Sigmoid colon (tissue), 7 donors: ENCODE measurements around the gene PNKD. TPM values are rescaled to one million over a fixed set of nuclear protein-coding genes. Genes with fewer than 3 reads are reported as not detected.

Experiments used
- DNase-seq: peaks from one replicate; pipeline ENCODE4 v3.0.0-alpha.2; 2019
- H3K27ac ChIP-seq, 4 donors: fragments of 200-600 bp; sonication (generic); one replicate each; pipeline ENCODE4 v1.5.1; 2016 to 2019; ENCODE audit warnings: mild to moderate bottlenecking in 1 of 4
- H3K27me3 ChIP-seq, 3 donors: fragments of 200-600 bp; sonication (generic); one replicate each; pipeline ENCODE4 v1.5.1; 2019; ENCODE audit warnings: mild to moderate bottlenecking in 1 of 3
- H3K36me3 ChIP-seq, 4 donors: fragments of 200-600 bp; sonication (generic); one replicate each; pipeline ENCODE4 v1.5.1; 2016 to 2019
- H3K4me1 ChIP-seq, 4 donors: fragments of 200-600 bp; sonication (generic); one replicate each; pipeline ENCODE4 v1.5.1; 2017 to 2019
- H3K4me3 ChIP-seq, 4 donors: fragments of 200-600 bp; sonication (generic); one replicate each; pipeline ENCODE4 v1.5.1; 2017 to 2019; ENCODE audit warnings: mild to moderate bottlenecking in 2 of 4, moderate library complexity in 1 of 4
- H3K9me3 ChIP-seq, 4 donors: fragments of 200-600 bp in 3 of 4; sonication (generic) in 3 of 4; one replicate each; pipeline versions ENCODE4 v1.5.1 to v1.6.1; 2013 to 2019
- EP300 ChIP-seq, 4 donors: sonication (generic); formaldehyde crosslinking; IDR thresholded peaks; one replicate each; pipeline ENCODE4 v1.6.1; 2017; ENCODE audit warnings: antibody characterized with exemption in 4 of 4
- POLR2A ChIP-seq, 2 donors: fragments of 450-650 bp; IDR thresholded peaks; one replicate each; pipeline ENCODE4 v1.6.1; 2016; ENCODE audit warnings: antibody characterized with exemption in 2 of 2, mild to moderate bottlenecking in 2 of 2, moderate library complexity in 2 of 2
- POLR2AphosphoS5 ChIP-seq, 4 donors: sonication (generic); formaldehyde crosslinking; IDR thresholded peaks; one replicate each; pipeline ENCODE4 v1.6.1; 2017; ENCODE audit warnings: antibody characterized with exemption in 4 of 4
- WGBS, 2 donors: extraction: QIAGEN DNeasy Blood & Tissue Kit; methylation state at CpG; one replicate each; pipeline ENCODE4 v1.1.7; 2013; 5-methylcytosine and 5-hydroxymethylcytosine counted together
- intact Hi-C: fragments of 100-400 bp; cut with DNase I; formaldehyde crosslinking; loops from one replicate; pipeline ENCODE4 v1.15.1; 2023
- polyA plus RNA-seq, 3 donors: library from polyadenylated mRNA; stranded (reverse); fragments of 200-250 nt; gene quantifications; one replicate each; pipeline ENCODE4 v1.2.3, GENCODE V29; 2013
- total RNA-seq, 4 donors: library from RNA; depleted of rRNA; stranded (reverse); fragments of >200 nt; gene quantifications; one replicate each; pipeline ENCODE4 v1.1.0, GENCODE V29; 2016
- TF ChIP-seq, protein P1 (sequence below), 4 experiments: fragments of 450-650 bp in 3 of 4; fragments of 200-600 bp in 1 of 4; IDR thresholded peaks; one replicate each; pipeline ENCODE4 v1.5.1; 2016 to 2019; ENCODE audit warnings: antibody characterized with exemption in 4 of 4, mild to moderate bottlenecking in 3 of 4, moderate library complexity in 2 of 4
- donor health status: healthy with polysubstance abuse.
- donor health status: Bipolar disorder and iron deficiency.
- donor health status: healthy.

The PNKD gene, protein sequence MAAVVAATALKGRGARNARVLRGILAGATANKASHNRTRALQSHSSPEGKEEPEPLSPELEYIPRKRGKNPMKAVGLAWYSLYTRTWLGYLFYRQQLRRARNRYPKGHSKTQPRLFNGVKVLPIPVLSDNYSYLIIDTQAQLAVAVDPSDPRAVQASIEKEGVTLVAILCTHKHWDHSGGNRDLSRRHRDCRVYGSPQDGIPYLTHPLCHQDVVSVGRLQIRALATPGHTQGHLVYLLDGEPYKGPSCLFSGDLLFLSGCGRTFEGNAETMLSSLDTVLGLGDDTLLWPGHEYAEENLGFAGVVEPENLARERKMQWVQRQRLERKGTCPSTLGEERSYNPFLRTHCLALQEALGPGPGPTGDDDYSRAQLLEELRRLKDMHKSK
- total RNA-seq (10 to 100 TPM; 46.8 to 95.1 (median 69.1) TPM), polyA plus RNA-seq (100 to 1,000 TPM; 112 to 199 (median 190) TPM)

DNA sequence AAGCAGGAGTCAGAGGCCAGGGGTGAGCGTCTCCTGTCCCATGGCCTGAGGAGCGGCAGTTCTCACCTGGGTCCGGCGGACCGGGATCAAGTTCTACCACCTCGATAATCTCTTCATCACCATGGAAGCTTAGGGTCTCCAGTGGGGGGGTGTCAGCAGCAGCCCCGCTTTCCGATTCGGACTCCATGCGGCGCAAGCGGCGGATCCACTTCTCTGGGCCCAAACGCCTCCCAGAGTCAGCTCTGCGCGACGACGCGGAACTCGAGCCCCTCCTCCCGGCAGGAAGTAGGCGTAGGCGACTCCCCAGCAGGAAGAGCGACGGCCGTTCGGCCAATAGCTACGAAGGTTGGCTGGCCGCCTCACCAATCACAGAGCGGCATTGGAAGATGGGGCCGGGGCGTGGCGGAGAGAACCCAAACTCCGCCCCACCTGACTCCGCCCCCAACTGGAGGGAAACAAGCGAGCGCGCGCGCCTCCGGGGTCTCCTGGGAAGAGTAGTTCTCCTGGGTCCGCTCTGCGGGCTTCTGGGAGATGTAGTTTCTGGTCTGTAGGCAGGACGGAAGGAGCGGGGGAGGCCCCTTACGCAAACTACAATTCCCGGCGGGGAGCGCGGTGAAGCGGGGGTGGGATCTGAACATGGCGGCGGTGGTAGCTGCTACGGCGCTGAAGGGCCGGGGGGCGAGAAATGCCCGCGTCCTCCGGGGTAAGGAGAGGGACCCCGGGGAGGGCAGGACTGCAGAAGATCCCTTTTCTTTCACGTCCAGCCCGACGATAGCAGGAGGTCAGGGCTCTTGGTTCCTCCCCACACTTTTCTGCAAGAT lies at the start of gene PNKD, which contains the start of gene AAMP:
Gene PNKD (plus strand): TSS at position 620 of the 821 bp plus-strand sequence. CDS start 17 bp downstream, at position 637.
Gene AAMP (minus strand): TSS at position 238 of the 821 bp plus-strand sequence. CDS start 51 bp downstream, at position 187.
- WGBS, 2 donors, result 1% methylated on average over 64 of the region's 64 CpGs
- TF ChIP-seq, protein P1, sequence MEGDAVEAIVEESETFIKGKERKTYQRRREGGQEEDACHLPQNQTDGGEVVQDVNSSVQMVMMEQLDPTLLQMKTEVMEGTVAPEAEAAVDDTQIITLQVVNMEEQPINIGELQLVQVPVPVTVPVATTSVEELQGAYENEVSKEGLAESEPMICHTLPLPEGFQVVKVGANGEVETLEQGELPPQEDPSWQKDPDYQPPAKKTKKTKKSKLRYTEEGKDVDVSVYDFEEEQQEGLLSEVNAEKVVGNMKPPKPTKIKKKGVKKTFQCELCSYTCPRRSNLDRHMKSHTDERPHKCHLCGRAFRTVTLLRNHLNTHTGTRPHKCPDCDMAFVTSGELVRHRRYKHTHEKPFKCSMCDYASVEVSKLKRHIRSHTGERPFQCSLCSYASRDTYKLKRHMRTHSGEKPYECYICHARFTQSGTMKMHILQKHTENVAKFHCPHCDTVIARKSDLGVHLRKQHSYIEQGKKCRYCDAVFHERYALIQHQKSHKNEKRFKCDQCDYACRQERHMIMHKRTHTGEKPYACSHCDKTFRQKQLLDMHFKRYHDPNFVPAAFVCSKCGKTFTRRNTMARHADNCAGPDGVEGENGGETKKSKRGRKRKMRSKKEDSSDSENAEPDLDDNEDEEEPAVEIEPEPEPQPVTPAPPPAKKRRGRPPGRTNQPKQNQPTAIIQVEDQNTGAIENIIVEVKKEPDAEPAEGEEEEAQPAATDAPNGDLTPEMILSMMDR (IDR thresholded peaks at IDR 0.05), result no peak
- TF ChIP-seq POLR2A (IDR thresholded peaks at IDR 0.05) (peak; percentile 73 to 76), EP300 (IDR thresholded peaks at IDR 0.05) (peak in 1 of 4 donors; percentile 10), POLR2AphosphoS5 (IDR thresholded peaks at IDR 0.05) (peak; percentile 84 to 89 (median 88))
- intact Hi-C loops, result loop anchor here (5.0 kb wide), 1 partner anchor 83 kb away; no protein-coding TSS in a partner anchor
- peak within 1 kb of the TSS; percentile 79 to 87 (median 84) for H3K27ac ChIP-seq
- DNase-seq, result peak; percentile 100
- no peaks in the 10 kb centered on the region for H3K27me3 ChIP-seq
- H3K4me3 ChIP-seq, result peak within 1 kb of the TSS; percentile 76 to 94 (median 88)
- peaks cover 0 to 51% (median 38%) of the 10 kb centered on the region in 4 donors for H3K4me1 ChIP-seq
- no peaks in the 10 kb centered on the region for H3K9me3 ChIP-seq
- H3K36me3 ChIP-seq, result peaks cover 33 to 44% (median 36%) of the 10 kb centered on the region in 4 donors

DNA sequence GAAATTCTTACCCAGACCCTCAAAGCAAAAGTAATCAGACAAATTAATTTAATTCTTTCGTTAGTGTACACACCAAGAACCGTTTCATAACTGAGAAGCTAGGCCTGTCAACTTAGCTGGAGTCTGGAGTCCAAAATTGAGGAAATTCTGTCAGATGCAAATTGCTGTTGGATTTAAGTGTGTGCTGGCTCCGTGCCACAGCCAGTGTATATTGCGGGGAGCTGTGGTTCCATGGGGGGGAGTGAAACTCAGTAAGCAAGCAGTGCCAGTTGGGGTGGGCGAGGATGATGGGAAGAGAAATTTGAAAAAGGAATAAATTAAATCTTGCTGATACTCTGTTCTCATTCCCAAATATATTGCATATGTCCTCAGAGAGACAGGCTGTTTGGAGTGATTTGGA lies 49.3 kb upstream of the PNKD start:
- intact Hi-C loops, result no loop called here
- Histone ChIP-seq H3K9me3 (no peaks in the 10 kb centered on the region), H3K4me3 (no peak overlapping the region), H3K27ac (peak overlapping the region in 2 of 4 donors; percentile 10 to 26), H3K4me1 (peaks cover 0 to 74% (median 65%) of the 10 kb centered on the region in 4 donors), H3K27me3 (no peaks in the 10 kb centered on the region), H3K36me3 (peaks cover 0 to 16% (median 3%) of the 10 kb centered on the region in 4 donors)
- WGBS, 2 donors, result 47 to 76% methylated on average over 5 of the region's 5 CpGs
- no peak for DNase-seq
- TF ChIP-seq POLR2A (IDR thresholded peaks at IDR 0.05), result no peak
- no peak for TF ChIP-seq POLR2AphosphoS5 (IDR thresholded peaks at IDR 0.05)
- TF ChIP-seq, protein P1 (IDR thresholded peaks at IDR 0.05), result no peak
- no peak for TF ChIP-seq EP300 (IDR thresholded peaks at IDR 0.05)

DNA sequence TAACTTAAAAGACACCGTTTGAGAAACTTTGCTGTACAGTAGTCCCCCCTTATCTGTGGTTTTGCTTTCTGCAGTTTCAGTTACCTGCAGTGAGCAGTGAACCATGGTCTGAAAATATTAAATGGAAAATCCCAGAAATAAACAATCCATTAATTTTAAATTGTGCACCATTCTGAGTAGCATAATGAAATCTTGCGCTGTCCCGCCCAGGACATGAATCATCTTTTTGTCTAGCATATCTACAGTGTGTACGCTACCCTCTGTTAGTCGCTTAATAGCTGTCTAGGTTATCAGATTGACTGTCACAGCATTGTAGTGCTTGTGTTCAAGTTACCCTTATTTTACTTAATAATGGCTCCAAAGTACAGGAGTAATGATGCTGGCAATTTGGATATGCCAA lies 47.3 kb upstream of the PNKD start:
- Histone ChIP-seq H3K4me3 (no peak overlapping the region), H3K9me3 (no peaks in the 10 kb centered on the region), H3K27ac (peak overlapping the region in 1 of 4 donors; percentile 40), H3K36me3 (peaks cover 0 to 36% (median 10%) of the 10 kb centered on the region in 4 donors), H3K4me1 (peaks cover 0 to 66% (median 61%) of the 10 kb centered on the region in 4 donors), H3K27me3 (no peaks in the 10 kb centered on the region)
- 65 to 78% methylated on average over 5 of the region's 5 CpGs for WGBS, 2 donors
- DNase-seq, result no peak
- intact Hi-C loops, result no loop called here
- TF ChIP-seq POLR2A (IDR thresholded peaks at IDR 0.05) (no peak), POLR2AphosphoS5 (IDR thresholded peaks at IDR 0.05) (no peak), EP300 (IDR thresholded peaks at IDR 0.05) (no peak)
- TF ChIP-seq, protein P1 (IDR thresholded peaks at IDR 0.05), result no peak

DNA sequence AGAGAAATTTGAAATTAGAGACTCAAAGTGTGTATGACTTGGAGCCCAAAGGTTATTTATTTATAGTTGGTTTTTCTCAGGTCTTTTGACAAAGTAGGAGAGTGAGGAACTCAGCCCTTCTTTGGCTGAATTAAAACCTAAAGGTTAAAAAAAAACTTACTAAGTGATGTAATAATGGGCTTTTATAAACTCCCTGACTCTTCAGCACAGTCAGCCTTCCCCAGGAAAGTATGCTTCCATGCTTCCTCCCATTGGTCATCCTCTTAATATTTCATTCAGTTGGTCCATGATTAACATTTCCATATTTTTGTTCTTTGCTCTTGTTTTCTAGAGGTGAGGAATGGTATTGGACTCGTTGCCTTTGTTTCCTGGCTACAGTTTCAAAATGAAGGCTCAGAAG lies 46.1 kb upstream of the PNKD start:
- H3K9me3 ChIP-seq, result no peaks in the 10 kb centered on the region
- intact Hi-C loops, result no loop called here

More for the DNA sequence above, 46.1 kb upstream of the PNKD start:
- no peaks in the 10 kb centered on the region for H3K27me3 ChIP-seq
- no peak for DNase-seq
- TF ChIP-seq POLR2A (IDR thresholded peaks at IDR 0.05), result no peak
- TF ChIP-seq, protein P1 (IDR thresholded peaks at IDR 0.05), result no peak
- TF ChIP-seq POLR2AphosphoS5 (IDR thresholded peaks at IDR 0.05), result no peak
- TF ChIP-seq EP300 (IDR thresholded peaks at IDR 0.05), result no peak
- peaks cover 0 to 65% (median 56%) of the 10 kb centered on the region in 4 donors for H3K4me1 ChIP-seq
- H3K36me3 ChIP-seq, result peaks cover 0 to 48% (median 12%) of the 10 kb centered on the region in 4 donors
- whole genome bisulfite sequencing, 2 donors, result 59 to 70% methylated on average over 1 of the region's 1 CpG
- H3K27ac ChIP-seq, result no peak overlapping the region
- H3K4me3 ChIP-seq, result no peak overlapping the region
